Epithelial cell of esophagus (primary cell): ENCODE data around the gene EXOC6.
"Not testable (repeated sequence)": the region's sequence is repeated elsewhere in the genome, so short reads cannot be mapped to it uniquely, and the experiment has no call there.

ENCODE experiments used
- DNase-seq: peaks from one replicate; pipeline ENCODE4 v3.0.0; 2010; ENCODE audit warnings: low read depth
- H3K4me3 ChIP-seq: 2 replicates; pipeline ENCODE4 v1.5.1; 2011; ENCODE audit warnings: mild to moderate bottlenecking, low read length, control low read depth
- TF ChIP-seq, protein P1 (sequence below): IDR thresholded peaks from 2 replicates; pipeline ENCODE4 v1.5.1; 2011; ENCODE audit warnings: low read depth, mild to moderate bottlenecking, low read length, control low read depth, inconsistent platforms; ENCODE audit not compliant: insufficient read depth; ENCODE audit errors: missing control alignments

EXOC6 gene

DNA sequence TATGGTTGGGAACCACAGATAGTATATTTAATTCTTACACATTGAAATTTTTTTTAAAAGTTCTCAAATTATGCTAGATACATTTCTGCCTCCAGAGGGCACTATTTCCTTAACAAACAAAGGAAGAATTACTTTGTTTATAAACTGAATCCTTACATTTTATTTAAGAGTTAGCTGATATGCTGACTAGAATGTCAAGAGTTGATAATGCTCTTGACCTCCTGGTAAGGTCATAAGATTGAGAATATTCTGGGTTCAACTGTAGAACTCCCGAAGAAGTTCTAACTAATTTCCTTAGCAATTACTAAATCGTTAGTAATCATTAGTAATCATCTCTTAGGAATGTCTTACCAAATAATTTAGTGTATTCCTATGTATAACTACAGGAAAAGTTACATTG, 117.0 kb downstream of the EXOC6 start:
- TF ChIP-seq, protein P1, sequence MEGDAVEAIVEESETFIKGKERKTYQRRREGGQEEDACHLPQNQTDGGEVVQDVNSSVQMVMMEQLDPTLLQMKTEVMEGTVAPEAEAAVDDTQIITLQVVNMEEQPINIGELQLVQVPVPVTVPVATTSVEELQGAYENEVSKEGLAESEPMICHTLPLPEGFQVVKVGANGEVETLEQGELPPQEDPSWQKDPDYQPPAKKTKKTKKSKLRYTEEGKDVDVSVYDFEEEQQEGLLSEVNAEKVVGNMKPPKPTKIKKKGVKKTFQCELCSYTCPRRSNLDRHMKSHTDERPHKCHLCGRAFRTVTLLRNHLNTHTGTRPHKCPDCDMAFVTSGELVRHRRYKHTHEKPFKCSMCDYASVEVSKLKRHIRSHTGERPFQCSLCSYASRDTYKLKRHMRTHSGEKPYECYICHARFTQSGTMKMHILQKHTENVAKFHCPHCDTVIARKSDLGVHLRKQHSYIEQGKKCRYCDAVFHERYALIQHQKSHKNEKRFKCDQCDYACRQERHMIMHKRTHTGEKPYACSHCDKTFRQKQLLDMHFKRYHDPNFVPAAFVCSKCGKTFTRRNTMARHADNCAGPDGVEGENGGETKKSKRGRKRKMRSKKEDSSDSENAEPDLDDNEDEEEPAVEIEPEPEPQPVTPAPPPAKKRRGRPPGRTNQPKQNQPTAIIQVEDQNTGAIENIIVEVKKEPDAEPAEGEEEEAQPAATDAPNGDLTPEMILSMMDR: peak; percentile 47
- no peak overlapping the region for H3K4me3 ChIP-seq
- peak; percentile 64 for DNase-seq

DNA sequence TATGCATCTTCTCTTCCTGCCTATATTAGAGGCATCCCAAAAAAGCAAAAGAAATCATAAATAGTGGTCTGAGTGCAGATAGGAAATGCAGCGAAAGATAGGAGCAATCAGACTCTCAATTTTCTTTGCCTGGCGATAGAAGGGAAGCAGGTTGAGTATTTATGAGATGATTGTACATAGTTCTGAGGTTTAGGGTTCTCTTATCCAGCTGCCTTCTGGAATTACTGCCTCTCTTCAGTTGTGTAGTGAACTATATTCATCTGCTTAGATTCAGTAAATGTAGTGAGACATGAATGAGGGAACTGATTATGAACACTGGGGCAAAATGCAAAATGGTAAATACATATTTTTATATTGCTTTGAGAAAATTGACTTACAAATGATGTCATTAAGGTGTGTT, 119.3 kb downstream of the EXOC6 start:
- no peak overlapping the region for H3K4me3 ChIP-seq
- DNase-seq: no peak
- TF ChIP-seq, protein P1: no peak

DNA sequence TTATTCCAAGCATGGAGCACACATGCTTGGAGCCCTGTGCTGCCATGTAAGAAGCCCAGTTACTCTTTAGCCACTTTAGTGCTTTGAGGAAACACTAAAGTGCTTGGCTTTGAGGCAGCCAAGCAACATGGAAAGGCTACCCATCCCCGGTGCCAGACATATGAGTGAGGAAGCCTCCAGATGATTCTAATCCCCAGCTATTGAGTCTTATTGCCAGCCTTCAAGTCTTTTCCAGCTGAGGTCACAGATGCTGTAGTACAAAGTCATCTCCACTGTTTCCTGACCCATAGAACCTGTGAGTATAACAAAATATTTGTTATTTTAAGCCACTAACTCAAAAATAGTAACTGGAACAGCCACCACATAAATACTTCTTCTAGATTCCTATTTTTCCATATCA, 120.8 kb downstream of the EXOC6 start:
- no peak overlapping the region for H3K4me3 ChIP-seq
- no peak for DNase-seq
- TF ChIP-seq, protein P1: no peak

DNA sequence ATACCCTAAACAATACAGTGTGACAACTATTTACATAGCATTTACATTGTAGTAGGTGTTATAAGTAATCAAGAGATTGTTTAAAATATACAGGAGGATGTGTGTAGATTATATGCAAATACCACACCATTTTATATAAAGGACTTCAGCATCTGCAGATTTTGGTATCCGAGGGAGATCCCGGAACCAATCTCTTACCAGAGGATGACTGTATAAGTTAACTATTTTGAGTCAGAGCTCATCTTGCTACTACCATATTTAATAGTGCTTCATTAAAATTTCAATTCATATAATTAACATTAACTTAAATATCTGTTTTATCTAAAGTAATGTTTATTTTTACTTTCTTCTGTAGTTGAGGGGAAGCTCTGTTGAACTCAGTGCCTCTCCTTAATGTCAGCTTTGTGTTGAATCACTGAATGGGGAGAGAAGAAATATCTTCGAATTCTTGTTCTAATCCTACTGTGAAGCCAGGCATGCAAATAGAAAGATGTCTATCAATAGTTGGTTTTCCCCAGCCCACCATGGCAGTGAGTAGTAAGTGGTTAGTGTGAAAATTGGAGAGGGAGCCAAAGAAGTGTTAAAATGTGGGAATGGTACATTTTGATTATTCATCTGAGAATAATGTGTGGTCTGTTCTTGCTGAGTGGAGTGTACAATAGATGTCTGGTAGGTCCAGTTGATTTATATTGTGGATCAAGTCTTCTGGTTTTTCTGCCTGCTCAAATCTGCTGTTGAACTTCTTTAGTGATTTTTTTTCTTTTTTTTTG, 122.2 kb downstream of the EXOC6 start:
- DNase-seq: no peak
- H3K4me3 ChIP-seq: no peak overlapping the region
- TF ChIP-seq, protein P1: no peak

DNA sequence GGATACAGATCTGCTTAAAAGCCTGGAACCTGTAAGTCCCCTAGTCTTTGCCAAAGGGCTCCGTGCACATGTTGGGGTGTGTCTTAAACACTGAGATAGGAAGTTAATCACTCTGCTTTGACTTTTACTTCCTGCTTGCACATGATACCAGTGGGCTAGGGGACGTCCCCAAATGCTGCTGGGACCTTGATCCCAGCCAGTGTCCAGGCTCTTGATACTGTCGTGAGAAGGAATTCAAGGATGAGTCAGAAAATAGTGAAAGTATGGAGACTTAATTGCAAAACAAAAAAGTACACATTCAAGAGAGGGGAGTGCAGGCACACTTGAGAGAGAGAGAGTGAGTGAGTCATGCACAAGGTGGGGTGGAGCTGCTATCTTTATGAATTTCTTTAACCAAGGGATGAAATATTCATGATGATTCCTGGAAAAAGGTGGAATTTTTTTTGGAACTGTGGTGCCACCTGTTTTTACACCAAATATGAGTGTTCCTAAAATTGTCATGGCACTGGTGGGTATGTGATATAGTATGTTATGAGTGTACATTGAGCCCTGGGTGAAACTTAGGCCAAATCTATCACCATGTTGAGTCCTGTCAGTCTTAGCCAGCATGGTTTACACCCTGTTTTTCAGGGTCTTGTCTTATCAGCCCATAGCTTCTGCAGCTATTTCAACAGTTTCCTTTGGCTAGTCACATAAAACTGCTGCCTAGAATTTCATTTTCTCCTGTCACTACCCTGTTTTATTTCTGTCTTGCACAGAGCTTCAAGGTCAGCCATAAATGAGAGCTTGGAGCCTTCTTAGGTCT, 123.9 kb downstream of the EXOC6 start:
- peak; percentile 88 for DNase-seq
- TF ChIP-seq, protein P1: no peak
- no peak overlapping the region for H3K4me3 ChIP-seq

DNA sequence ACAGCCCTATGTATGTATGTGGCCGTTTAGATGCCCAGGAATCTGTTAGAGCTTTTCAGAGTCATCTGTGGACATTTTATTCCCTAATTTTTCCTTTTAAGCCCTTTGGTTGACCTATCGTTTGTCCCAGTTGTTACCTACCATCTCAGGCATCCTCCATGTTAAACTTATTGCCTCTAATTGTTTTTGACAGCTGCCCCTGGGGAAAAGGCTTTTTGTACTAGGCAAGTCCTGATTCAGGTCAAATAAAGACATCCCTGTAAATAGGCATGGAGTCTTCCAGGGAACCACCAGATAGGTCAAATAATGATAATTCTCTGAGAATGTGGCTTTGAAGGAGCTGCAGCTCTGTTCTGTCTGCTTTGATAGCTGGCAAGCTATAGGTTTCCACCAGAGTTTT, 124.6 kb downstream of the EXOC6 start:
- no peak for DNase-seq
- no peak overlapping the region for H3K4me3 ChIP-seq
- TF ChIP-seq, protein P1: no peak

DNA sequence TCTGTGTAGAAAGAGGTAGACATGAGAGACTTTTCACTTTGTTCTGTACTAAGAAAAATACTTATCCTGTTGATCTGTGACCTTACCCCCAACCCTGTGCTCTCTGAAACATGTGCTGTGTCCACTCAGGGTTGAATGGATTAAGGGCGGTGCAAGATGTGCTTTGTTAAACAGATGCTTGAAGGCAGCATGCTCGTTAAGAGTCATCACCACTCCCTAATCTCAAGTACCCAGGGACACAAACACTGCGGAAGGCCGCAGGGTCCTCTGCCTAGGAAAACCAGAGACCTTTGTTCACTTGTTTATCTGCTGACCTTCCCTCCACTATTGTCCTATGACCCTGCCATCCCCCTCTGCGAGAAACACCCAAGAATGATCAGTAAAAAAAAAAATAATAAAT, 128.0 kb downstream of the EXOC6 start:
- DNase-seq, H3K4me3 ChIP-seq: not testable (repeated sequence)
